GM10847 (cell line): ENCODE data around the gene PAN3.

Experiments used
- POLR2A ChIP-seq: IDR thresholded peaks from 2 replicates; pipeline ENCODE4 v1.6.1; 2011; ENCODE audit not compliant: insufficient read length; ENCODE audit errors: extremely low read depth

The PAN3 gene

GRCh38 chr13:28128030-28128429 lies 10.3 kb upstream of the PAN3 start:
- TF ChIP-seq POLR2A, result no peak

GRCh38 chr13:28128926-28129325 lies 9.4 kb upstream of the PAN3 start:
- no peak for TF ChIP-seq POLR2A

DNA sequence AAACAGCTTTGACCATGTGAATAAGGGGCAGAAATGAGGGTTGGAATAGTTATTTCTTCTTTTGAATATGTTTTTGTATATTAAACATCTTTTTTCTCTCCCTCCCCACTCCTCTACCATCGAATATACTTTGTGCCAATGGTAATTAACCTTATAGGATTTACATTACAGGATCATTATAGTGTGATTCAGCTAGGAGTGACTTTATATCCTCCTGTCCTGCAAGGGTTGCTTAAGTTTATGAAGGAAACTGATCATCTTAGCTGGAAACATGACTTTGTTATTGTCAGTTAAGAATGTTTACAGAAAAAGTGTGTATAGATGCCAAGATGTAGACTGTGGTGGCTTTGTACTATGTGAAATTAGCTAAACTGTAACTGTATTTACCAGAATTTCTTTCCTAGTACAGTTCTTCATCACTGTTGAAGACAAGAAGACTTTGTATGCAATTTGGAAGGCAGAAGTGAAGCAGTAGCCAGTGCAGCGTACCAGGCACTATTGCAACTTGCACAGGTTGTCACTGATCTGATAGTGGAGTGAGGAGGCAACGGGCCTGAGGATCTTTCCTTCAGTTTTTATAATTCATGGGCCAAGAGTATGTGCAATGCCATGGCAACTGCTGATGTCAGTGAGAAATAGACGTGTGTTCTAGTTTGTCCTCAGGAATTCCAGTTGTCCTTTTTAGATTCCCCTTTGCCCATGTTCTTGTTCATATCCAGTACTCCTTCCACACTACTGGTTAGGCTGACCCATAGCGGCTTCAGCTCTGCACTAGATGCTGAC lies 8.2 kb upstream of the PAN3 start:
- no peak for TF ChIP-seq POLR2A

GRCh38 chr13:28131646-28132045 lies 6.7 kb upstream of the PAN3 start:
- no peak for TF ChIP-seq POLR2A

GRCh38 chr13:28136916-28137315 lies 1.4 kb upstream of the PAN3 start:
- TF ChIP-seq POLR2A, result no peak

DNA sequence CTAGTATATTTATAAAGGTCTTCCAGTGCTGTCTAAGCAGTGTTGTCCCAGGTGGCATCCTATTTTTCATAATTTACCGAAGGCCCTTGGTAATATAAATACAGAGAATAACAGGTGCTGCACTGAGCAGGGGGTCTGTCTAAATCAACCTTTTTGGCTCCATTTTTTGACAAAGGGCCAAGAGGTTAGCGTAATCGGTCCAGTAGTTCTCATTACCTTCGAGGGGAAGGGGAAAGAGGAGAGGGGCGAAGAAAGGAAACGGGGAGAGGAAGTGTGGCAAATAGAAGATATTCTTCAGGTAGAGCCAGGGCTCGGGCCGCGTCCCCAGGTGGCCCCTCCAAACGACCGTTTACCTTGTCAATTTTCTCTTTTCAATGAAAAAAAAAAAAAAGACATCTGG lies 749 bp upstream of the PAN3 start:
- no peak for TF ChIP-seq POLR2A

DNA sequence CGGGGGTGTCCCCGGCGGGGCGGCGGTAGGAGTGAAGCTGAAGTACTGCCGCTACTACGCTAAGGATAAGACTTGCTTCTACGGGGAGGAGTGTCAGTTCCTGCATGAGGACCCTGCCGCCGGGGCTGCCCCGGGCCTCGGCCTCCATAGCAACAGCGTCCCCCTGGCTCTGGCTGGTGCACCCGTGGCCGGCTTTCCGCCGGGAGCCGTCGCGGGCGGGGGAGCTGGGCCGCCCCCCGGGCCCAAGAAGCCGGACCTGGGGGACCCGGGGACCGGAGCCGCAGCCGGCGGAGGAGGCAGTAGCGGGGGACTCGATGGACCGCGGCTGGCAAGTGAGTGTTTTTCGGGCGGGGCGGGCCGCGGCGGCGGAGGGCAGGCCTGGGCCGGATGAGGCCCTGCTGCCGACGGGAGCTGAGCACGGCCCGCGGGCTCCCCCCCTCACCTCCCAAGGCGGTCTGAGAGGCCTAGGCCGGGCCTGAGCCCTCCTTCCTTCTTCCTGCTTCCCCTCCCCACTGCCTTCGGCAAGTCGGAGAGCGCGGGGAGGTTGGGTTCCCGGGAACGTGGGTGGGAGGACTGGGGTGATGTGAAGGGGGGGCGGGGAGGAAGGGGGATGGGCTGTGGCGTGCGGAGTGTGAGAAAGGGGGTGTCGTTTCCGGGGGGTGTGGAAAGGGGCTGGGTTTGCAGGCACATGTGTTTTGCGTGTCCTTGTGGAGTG lies 568 bp downstream of the PAN3 start:
- peak; percentile 53 for TF ChIP-seq POLR2A

DNA sequence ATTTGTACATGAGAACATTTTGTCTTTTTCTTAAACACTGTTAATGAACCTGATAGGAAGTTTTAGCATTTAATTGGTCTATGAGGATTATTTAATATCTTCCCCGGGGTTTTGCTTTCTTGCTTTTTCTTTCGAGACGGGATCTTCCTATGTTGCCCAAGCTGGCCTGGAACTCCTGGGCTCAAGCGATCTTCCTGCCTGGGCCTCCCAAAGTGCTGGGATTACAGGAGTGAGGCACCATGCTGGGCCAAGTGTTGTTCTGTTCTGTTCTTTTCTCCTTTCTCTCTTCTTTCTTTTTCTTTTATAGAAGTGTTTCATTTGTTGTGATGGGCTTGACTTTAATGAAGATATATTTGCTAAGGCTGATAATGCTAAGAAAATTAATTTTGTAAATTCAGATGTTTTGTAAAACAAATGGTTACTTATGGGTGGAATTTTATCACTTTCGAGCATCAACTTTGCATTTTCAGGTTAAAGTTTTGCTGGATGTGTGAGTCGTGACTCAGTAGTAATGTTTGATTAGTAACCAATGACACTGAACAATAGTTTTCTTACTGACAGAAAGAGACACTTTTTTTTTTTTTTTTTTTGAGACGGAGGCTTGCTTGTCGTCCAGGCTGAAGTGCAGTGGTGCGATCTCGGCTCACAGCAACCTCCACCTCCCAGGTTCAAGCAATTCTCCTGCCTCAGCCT lies 2.2 kb downstream of the PAN3 start:
- no peak for TF ChIP-seq POLR2A

DNA sequence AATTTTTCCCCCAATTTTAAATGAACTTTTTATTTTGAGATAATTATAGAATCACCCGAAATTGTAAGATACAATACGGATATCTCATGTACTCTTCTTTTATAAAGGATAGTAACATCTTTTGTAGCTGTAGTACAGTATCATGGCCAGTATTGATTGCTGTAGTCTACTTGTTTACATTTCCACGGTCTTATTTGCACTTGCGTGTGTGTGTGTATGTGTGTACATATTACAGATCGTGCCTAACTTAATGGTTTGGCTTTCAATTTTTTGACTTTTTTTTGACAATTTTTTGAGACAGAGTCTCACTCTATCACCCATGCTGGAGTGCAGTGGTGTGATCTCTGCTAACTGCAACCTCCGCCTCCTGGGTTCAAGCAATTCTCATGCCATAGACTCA lies 6.7 kb downstream of the PAN3 start:
- TF ChIP-seq POLR2A, result no peak

GRCh38 chr13:28147495-28147894 lies 9.2 kb downstream of the PAN3 start:
- no peak for TF ChIP-seq POLR2A

DNA sequence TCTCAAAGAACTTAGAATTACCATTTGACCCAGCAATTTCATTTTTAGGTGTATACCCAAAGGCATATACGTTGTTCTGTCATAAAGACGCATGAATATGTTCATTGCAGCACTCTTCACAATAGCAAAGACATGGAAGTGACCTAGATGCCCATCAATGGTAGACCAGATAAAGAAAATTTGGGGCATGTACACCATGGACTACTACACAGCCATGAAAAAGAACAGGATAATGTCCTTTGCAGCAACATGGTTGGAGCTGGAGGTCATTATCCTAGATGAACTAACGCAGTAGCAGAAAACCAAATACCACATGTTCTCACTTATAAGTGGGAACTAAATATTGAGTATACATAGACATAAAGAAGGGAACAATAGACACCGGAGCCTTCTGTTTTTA lies 20.7 kb downstream of the PAN3 start:
- no peak for TF ChIP-seq POLR2A

GRCh38 chr13:28161370-28161769 lies 23.0 kb downstream of the PAN3 start:
- TF ChIP-seq POLR2A, result no peak

DNA sequence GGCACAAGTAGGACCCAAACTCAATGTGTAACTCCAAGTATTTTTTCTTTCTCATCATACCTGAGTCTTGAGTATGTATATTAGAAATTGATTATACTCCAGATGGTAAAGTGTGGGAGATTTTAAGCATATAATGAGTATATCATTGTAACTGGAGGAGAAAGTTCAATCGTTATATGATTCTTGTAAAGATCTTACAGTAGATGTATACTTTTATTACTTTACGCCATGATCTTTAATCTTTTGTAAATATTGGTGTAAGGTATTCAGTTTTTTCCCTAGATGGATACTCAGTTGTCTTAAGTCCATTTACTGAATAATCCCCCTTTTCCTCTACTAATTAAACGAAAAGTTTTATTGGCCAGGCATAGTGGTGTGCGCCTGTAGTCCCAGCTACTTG lies 25.2 kb downstream of the PAN3 start:
- no peak for TF ChIP-seq POLR2A

DNA sequence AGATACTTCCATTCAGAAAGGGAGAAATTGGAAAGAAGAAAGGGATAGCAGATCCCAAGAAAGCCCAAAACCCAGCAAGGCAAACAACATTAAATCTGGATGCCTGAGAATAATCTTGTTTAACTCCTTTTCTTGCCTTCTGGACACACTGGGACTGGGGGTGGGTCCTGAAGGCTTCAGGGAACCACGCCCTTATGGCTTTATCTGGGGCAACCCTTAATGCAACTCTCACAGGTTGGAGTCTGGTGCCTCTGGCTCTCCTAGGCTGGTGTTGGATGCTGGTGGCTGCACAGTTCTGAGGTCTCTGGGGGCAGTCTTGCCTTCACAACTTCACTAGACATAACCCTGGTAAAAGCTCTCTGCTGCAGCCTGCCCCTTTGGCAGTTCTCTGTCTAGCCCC lies 27.9 kb downstream of the PAN3 start:
- no peak for TF ChIP-seq POLR2A

DNA sequence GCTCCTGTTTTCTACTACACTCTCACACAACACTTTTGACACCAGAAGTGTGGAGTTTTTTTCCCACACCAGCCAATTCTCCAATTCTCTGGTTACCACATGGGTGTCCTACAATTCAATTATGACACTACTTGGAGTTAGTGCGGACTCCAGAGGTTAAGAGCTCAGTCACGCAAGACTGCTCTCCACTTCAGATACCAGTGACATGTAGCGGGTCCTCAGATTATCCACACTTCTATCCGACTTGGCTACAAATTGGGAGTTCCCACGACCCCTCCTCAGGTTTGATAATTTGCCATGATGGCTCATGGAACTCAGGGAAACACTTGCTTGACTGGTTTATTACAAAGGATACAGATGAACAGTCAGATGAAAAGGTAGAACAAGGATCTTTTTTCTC lies 32.9 kb downstream of the PAN3 start:
- TF ChIP-seq POLR2A, result no peak

DNA sequence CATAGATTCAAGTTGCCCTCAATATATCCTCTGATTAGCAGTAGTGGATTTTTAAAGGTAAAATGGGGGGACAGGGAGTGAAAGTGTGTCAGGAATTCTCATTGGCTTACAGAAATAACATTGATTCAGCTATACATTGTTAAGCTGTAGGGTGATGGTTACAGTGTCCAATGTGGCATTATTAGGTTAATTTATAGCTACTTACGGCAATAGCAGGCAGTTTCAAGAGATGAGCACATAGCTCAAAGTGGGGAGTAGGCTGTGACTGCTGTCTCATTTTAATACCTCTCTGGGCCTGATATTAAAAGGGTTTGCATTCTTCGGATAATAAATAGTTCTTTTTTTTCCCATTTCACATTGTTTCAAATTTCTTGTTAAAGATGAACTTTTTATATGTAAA lies 34.6 kb downstream of the PAN3 start:
- TF ChIP-seq POLR2A, result no peak
